Keratinocyte (primary cell): Measurements from ENCODE around the gene SPG7. TPM values are rescaled to one million over a fixed set of nuclear protein-coding genes. Genes with fewer than 3 reads are reported as not detected.

Experiments
- DNase-seq: peaks from one replicate; pipeline ENCODE4 v3.0.0-alpha.2; 2011; ENCODE audit warnings: low read depth, missing footprints, low spot score
- FAIRE-seq: peaks from 2 replicates; lab custom pipeline; 2011; peaks lifted over from hg19 to GRCh38; lab: Jason Lieb, UNC
- H2AFZ ChIP-seq: 2 replicates; pipeline ENCODE4 v1.6.0; 2012; ENCODE audit warnings: low read length, control low read depth, inconsistent platforms; ENCODE audit not compliant: control insufficient read depth
- H3K27ac ChIP-seq: 2 replicates; pipeline ENCODE4 v1.5.1; 2011; ENCODE audit warnings: low read length; ENCODE audit not compliant: control insufficient read depth, insufficient read depth
- H3K27me3 ChIP-seq: 3 replicates; pipeline ENCODE4 v1.6.0; 2011; ENCODE audit warnings: low read length; ENCODE audit not compliant: control insufficient read depth, insufficient read depth; ENCODE audit errors: extremely low read depth
- H3K36me3 ChIP-seq, 2 experiments: 2 replicates in 1 of 2; 3 replicates in 1 of 2; pipeline ENCODE4 v1.5.1; 2011; ENCODE audit warnings: low read length in 2 of 2, mild to moderate bottlenecking in 1 of 2; ENCODE audit not compliant: control insufficient read depth in 2 of 2, insufficient read depth in 2 of 2; ENCODE audit errors: extremely low read depth in 1 of 2
- H3K4me1 ChIP-seq: 3 replicates; pipeline ENCODE4 v1.5.1; 2011; ENCODE audit warnings: low read length; ENCODE audit not compliant: control insufficient read depth, insufficient read depth; ENCODE audit errors: extremely low read depth
- H3K4me2 ChIP-seq: 3 replicates; pipeline ENCODE4 v1.6.0; 2011; ENCODE audit warnings: low read depth, low read length; ENCODE audit not compliant: control insufficient read depth, insufficient read depth; ENCODE audit errors: extremely low read depth
- H3K4me3 ChIP-seq, 3 experiments: fragments of 200-600 bp in 1 of 3; sonication (generic) in 1 of 3; 2 replicates in 2 of 3; 3 replicates in 1 of 3; pipeline ENCODE4 v1.5.1; 2011 to 2016; ENCODE audit warnings: low read length in 3 of 3, mild to moderate bottlenecking in 3 of 3, control low read depth in 2 of 3, inconsistent platforms in 1 of 3, low read depth in 1 of 3, mixed read lengths in 1 of 3, mixed run types in 1 of 3, moderate library complexity in 1 of 3; ENCODE audit not compliant: control insufficient read depth in 2 of 3, insufficient read depth in 2 of 3; ENCODE audit errors: extremely low read depth in 1 of 3
- H3K79me2 ChIP-seq: 2 replicates; pipeline ENCODE4 v1.6.0; 2012; ENCODE audit warnings: low read length; ENCODE audit not compliant: control insufficient read depth, insufficient read depth
- H3K9ac ChIP-seq: 3 replicates; pipeline ENCODE4 v1.6.0; 2011; ENCODE audit warnings: low read length; ENCODE audit not compliant: control insufficient read depth, insufficient read depth; ENCODE audit errors: extremely low read depth
- H3K9me1 ChIP-seq: 3 replicates; pipeline ENCODE4 v1.6.0; 2011; ENCODE audit warnings: low read length; ENCODE audit not compliant: control insufficient read depth, insufficient read depth; ENCODE audit errors: extremely low read depth
- H3K9me3 ChIP-seq: 2 replicates; pipeline ENCODE4 v1.5.1; 2012; ENCODE audit warnings: low read depth, low read length; ENCODE audit not compliant: control insufficient read depth
- H4K20me1 ChIP-seq: 3 replicates; pipeline ENCODE4 v1.6.0; 2011; ENCODE audit warnings: low read length; ENCODE audit not compliant: control insufficient read depth, insufficient read depth; ENCODE audit errors: extremely low read depth
- CTCF ChIP-seq, 3 experiments: IDR thresholded peaks in 1 of 3; conservative IDR thresholded peaks in 1 of 3; optimal IDR thresholded peaks in 1 of 3; 2 replicates in 2 of 3; 3 replicates in 1 of 3; pipeline versions ENCODE3 to v1.5.1; 2011; ENCODE audit warnings: low read length in 3 of 3, mild to moderate bottlenecking in 3 of 3, moderate library complexity in 2 of 3, control low read depth in 1 of 3, inconsistent platforms in 1 of 3; ENCODE audit not compliant: insufficient read depth in 2 of 3; ENCODE audit errors: extremely low read depth in 1 of 3
- EZH2 ChIP-seq: IDR thresholded peaks from one replicate; pipeline ENCODE4 v1.6.1; 2012; ENCODE audit warnings: inconsistent platforms, mild to moderate bottlenecking, low read length, moderate library complexity
- dilution Hi-C: fragments of 300-500 bp; cut with MboI; formaldehyde crosslinking; loops from one replicate; pipeline ENCODE4 v1.7.0; 2020; ENCODE audit warnings: low sequenced_read_pairs; ENCODE audit not compliant: extremely low pct_ligation_motif_present
- polyA plus RNA-seq, 5 experiments: library from polyadenylated mRNA; depleted of rRNA in 3 of 5; stranded (reverse) in 3 of 5; stranded (forward) in 1 of 5; unstranded in 1 of 5; fragments of >200 nt; gene quantifications; 1 replicate in 1 of 5; 2 replicates in 3 of 5; 3 replicates in 1 of 5; pipeline versions ENCODE4 v1.2.1 to v1.2.3, GENCODE V29; 2011 to 2012; ENCODE audit warnings: missing spikeins in 2 of 5, low read depth in 1 of 5, low replicate concordance in 1 of 5

The SPG7 gene
- polyA plus RNA-seq, 1 donor (not counting 4 experiments of a cell fraction or from before 2014, with no cell fraction given), result 45.2 TPM

- no peaks in the 10 kb centered on the region for H3K4me1 ChIP-seq
- no peak overlapping the region for H3K4me2 ChIP-seq
- no peak overlapping the region for H3K4me3 ChIP-seq
- H3K9me1 ChIP-seq, result no peaks in the 10 kb centered on the region
- FAIRE-seq, result no peak
- no peak for TF ChIP-seq EZH2
- TF ChIP-seq CTCF (optimal IDR thresholded peaks at IDR 0.05 in 1 of 3, IDR thresholded peaks at IDR 0.05 in 1 of 3, conservative IDR thresholded peaks at IDR 0.05 in 1 of 3; ENCODE audit: extremely low read depth in 1 of 3, insufficient read depth in 2 of 3, low read length in 3 of 3), result no peak
- no peak overlapping the region for H2AFZ ChIP-seq
- peaks cover 33% of the 10 kb centered on the region in 2 experiments for H3K36me3 ChIP-seq
- dilution Hi-C loops, result no loop called here
- H3K9me3 ChIP-seq, result no peaks in the 10 kb centered on the region
- H4K20me1 ChIP-seq, result no peaks in the 10 kb centered on the region
- H3K27me3 ChIP-seq, result no peaks in the 10 kb centered on the region
- peaks cover 18% of the 10 kb centered on the region for H3K79me2 ChIP-seq
- no peak for DNase-seq
- H3K27ac ChIP-seq, result no peak overlapping the region
- H3K9ac ChIP-seq, result no peak overlapping the region
Observed at GRCh38 chr16:89537549-89537925, 29.3 kb downstream of the SPG7 start.

DNA sequence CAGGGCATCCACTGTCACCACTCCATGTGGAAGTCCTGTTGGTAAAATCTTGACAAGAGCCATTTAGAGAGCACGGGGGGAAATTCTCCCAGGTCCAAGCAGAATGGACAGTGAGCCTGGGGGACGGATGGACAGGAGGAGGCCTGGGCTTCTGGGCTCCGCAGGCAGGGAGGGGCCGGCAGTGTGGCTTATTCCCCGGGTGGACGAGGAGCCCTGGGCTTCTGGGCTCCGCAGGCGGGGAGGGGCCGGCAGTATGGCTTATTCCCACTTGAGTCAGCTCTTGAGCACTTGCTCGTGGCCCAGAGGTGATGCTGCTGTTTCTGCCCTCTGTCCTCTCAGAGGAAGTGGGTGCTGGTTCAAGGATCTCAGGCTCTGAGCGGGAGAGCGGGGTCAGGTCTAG, 30.1 kb downstream of the SPG7 start:
- Histone ChIP-seq H4K20me1 (no peaks in the 10 kb centered on the region), H3K4me3 (no peak overlapping the region), H2AFZ (no peak overlapping the region), H3K9ac (no peak overlapping the region), H3K4me1 (no peaks in the 10 kb centered on the region), H3K27me3 (no peaks in the 10 kb centered on the region), H3K9me3 (no peaks in the 10 kb centered on the region), H3K79me2 (peaks cover 18% of the 10 kb centered on the region), H3K9me1 (no peaks in the 10 kb centered on the region), H3K27ac (no peak overlapping the region), H3K4me2 (no peak overlapping the region), H3K36me3 (peaks cover 32% of the 10 kb centered on the region in 2 experiments)
- TF ChIP-seq EZH2 (no peak), CTCF (optimal IDR thresholded peaks at IDR 0.05 in 1 of 3, IDR thresholded peaks at IDR 0.05 in 1 of 3, conservative IDR thresholded peaks at IDR 0.05 in 1 of 3; ENCODE audit: extremely low read depth in 1 of 3, insufficient read depth in 2 of 3, low read length in 3 of 3) (no peak)
- FAIRE-seq, result no peak
- dilution Hi-C loops, result no loop called here
- no peak for DNase-seq
